H1 (cell line): ENCODE results near the gene AMOTL2. TPM values are rescaled to one million over a fixed set of nuclear protein-coding genes. Genes with fewer than 3 reads are reported as not detected.

Experiments used
- CTCF ChIA-PET: fragments of 300-600 bp; sonication (Branson Sonifier 250); formaldehyde crosslinking; loops from one replicate; lab custom pipeline; 2021; ENCODE audit not compliant: partially characterized antibody; lab: Charles Lee
- POLR2A ChIA-PET: fragments of 300-600 bp; sonication (Branson Sonifier 250); formaldehyde crosslinking; loops from one replicate; lab custom pipeline; 2021; ENCODE audit warnings: inconsistent platforms; ENCODE audit not compliant: partially characterized antibody; lab: Charles Lee
- DNase-seq, 2 experiments: peaks; one replicate each; pipeline versions ENCODE4 v3.0.0 to v3.0.0-alpha.2; 2010 to 2022; ENCODE audit warnings: low spot score in 2 of 2, low read depth in 1 of 2, mixed read lengths in 1 of 2
- FAIRE-seq: peaks from 2 replicates; lab custom pipeline; 2011; peaks lifted over from hg19 to GRCh38; lab: Jason Lieb, UNC
- H2AFZ ChIP-seq: 2 replicates; pipeline ENCODE4 v1.8.1; 2012; ENCODE audit warnings: low read length, inconsistent platforms
- H2AK5ac ChIP-seq: 2 replicates; pipeline ENCODE4 v1.6.1; 2013; ENCODE audit warnings: low read depth, low read length
- H2BK120ac ChIP-seq: replicated peaks from 2 replicates; pipeline ENCODE3; 2013; ENCODE audit warnings: low read depth, low read length, inconsistent platforms
- H2BK12ac ChIP-seq: 2 replicates; pipeline ENCODE4 v1.6.1; 2013; ENCODE audit warnings: low read depth, low read length
- H2BK15ac ChIP-seq: 2 replicates; pipeline ENCODE4 v1.6.1; 2013; ENCODE audit warnings: low read length
- H2BK20ac ChIP-seq: 2 replicates; pipeline ENCODE4 v1.6.1; 2013; ENCODE audit warnings: low read length
- H2BK5ac ChIP-seq: 2 replicates; pipeline ENCODE4 v1.6.1; 2013; ENCODE audit warnings: low read depth, low read length
- H3K14ac ChIP-seq: 2 replicates; pipeline ENCODE4 v1.6.1; 2013; ENCODE audit warnings: inconsistent platforms; ENCODE audit not compliant: insufficient read length
- H3K18ac ChIP-seq: 2 replicates; pipeline ENCODE4 v1.6.1; 2013; ENCODE audit warnings: low read length; ENCODE audit errors: extremely low read depth
- H3K23ac ChIP-seq: 2 replicates; pipeline ENCODE4 v1.6.1; 2013; ENCODE audit warnings: inconsistent platforms; ENCODE audit not compliant: insufficient read length
- H3K23me2 ChIP-seq: 2 replicates; pipeline ENCODE4 v1.6.1; 2013; ENCODE audit warnings: low read depth, low read length
- H3K27ac ChIP-seq: 2 replicates; pipeline ENCODE4 v1.6.1; 2011; ENCODE audit warnings: low read depth, low read length, inconsistent platforms
- H3K27me3 ChIP-seq, 4 experiments: replicated peaks in 1 of 4; 1 replicate in 1 of 4; 2 replicates in 3 of 4; pipeline versions ENCODE4 v1.6.1 to v1.8.1; 2011 to 2013; ENCODE audit warnings: low read length in 3 of 4, mild to moderate bottlenecking in 3 of 4, inconsistent platforms in 2 of 4, mixed read lengths in 2 of 4, moderate library complexity in 1 of 4; ENCODE audit not compliant: control insufficient read depth in 3 of 4, insufficient read depth in 3 of 4; ENCODE audit errors: extremely low read depth in 1 of 4
- H3K36me3 ChIP-seq, 4 experiments: 2 replicates each; pipeline versions ENCODE4 v1.6.1 to v1.8.1; 2011 to 2013; ENCODE audit warnings: mild to moderate bottlenecking in 4 of 4, low read length in 3 of 4, moderate library complexity in 2 of 4, control low read depth in 1 of 4, inconsistent platforms in 1 of 4; ENCODE audit not compliant: insufficient read depth in 4 of 4, control insufficient read depth in 2 of 4
- H3K4ac ChIP-seq: replicated peaks from 2 replicates; pipeline ENCODE3; 2013; ENCODE audit warnings: low read length, low read depth, mixed read lengths, inconsistent platforms; ENCODE audit not compliant: insufficient read length
- H3K4me1 ChIP-seq, 4 experiments: replicated peaks in 1 of 4; 1 replicate in 1 of 4; 2 replicates in 3 of 4; pipeline versions ENCODE4 v1.6.1 to v1.8.1; 2011 to 2013; ENCODE audit warnings: low read length in 3 of 4, inconsistent platforms in 2 of 4, mixed read lengths in 1 of 4; ENCODE audit not compliant: insufficient read depth in 4 of 4, control insufficient read depth in 3 of 4
- H3K4me2 ChIP-seq, 2 experiments: 2 replicates each; pipeline versions ENCODE4 v1.6.1 to v1.8.1; 2011 to 2013; ENCODE audit warnings: low read depth in 2 of 2, low read length in 2 of 2, control low read depth in 1 of 2, inconsistent platforms in 1 of 2, mild to moderate bottlenecking in 1 of 2; ENCODE audit not compliant: insufficient read depth in 1 of 2
- H3K4me3 ChIP-seq, 4 experiments: fragments of 200-600, 300-600 bp in 1 of 4; sonication (generic), shearing (Covaris generic), sonication (Bioruptor Twin) in 1 of 4; 2 replicates each; pipeline versions ENCODE4 v1.5.1 to v1.8.1; 2011 to 2016; ENCODE audit warnings: low read length in 4 of 4, low read depth in 3 of 4, control low read depth in 2 of 4, inconsistent platforms in 2 of 4, mild to moderate bottlenecking in 2 of 4, mixed read lengths in 1 of 4, moderate library complexity in 1 of 4; ENCODE audit not compliant: insufficient read depth in 2 of 4; ENCODE audit errors: extremely low read depth in 1 of 4
- H3K56ac ChIP-seq: replicated peaks from 2 replicates; pipeline ENCODE3; 2013; ENCODE audit warnings: low read depth, mild to moderate bottlenecking, mixed read lengths, low read length, inconsistent platforms; ENCODE audit not compliant: insufficient read length
- H3K79me1 ChIP-seq: 2 replicates; pipeline ENCODE4 v1.6.1; 2013; ENCODE audit warnings: low read depth, low read length, control low read depth
- H3K79me2 ChIP-seq, 2 experiments: 2 replicates each; pipeline versions ENCODE4 v1.6.1 to v1.8.1; 2012 to 2013; ENCODE audit warnings: low read length in 2 of 2, mild to moderate bottlenecking in 2 of 2, inconsistent platforms in 1 of 2; ENCODE audit not compliant: insufficient read depth in 2 of 2, control insufficient read depth in 1 of 2
- H3K9ac ChIP-seq, 4 experiments: replicated peaks in 1 of 4; 1 replicate in 1 of 4; 2 replicates in 3 of 4; pipeline versions ENCODE4 v1.6.1 to v1.8.1; 2011 to 2013; ENCODE audit warnings: low read depth in 3 of 4, low read length in 3 of 4, control low read depth in 2 of 4, mild to moderate bottlenecking in 2 of 4, moderate library complexity in 2 of 4, inconsistent platforms in 1 of 4; ENCODE audit errors: extremely low read depth in 1 of 4
- H3K9me3 ChIP-seq, 2 experiments: 2 replicates each; pipeline versions ENCODE4 v1.6.1 to v1.8.1; 2012 to 2013; ENCODE audit warnings: mild to moderate bottlenecking in 2 of 2, moderate library complexity in 2 of 2, control low read depth in 1 of 2, inconsistent platforms in 1 of 2, low read depth in 1 of 2, low read length in 1 of 2, mixed read lengths in 1 of 2; ENCODE audit not compliant: insufficient read depth in 2 of 2
- H4K20me1 ChIP-seq, 2 experiments: replicated peaks in 1 of 2; 2 replicates each; pipeline versions ENCODE3 to v1.8.1; 2011 to 2013; ENCODE audit warnings: inconsistent platforms in 2 of 2, low read length in 2 of 2, mild to moderate bottlenecking in 1 of 2; ENCODE audit not compliant: insufficient read depth in 2 of 2, control insufficient read depth in 1 of 2
- H4K5ac ChIP-seq: 2 replicates; pipeline ENCODE4 v1.6.1; 2013; ENCODE audit warnings: low read length, low read depth, mixed read lengths, inconsistent platforms; ENCODE audit not compliant: insufficient read length
- H4K8ac ChIP-seq: 2 replicates; pipeline ENCODE4 v1.8.0; 2013; ENCODE audit warnings: mild to moderate bottlenecking, moderate library complexity, low read length, inconsistent platforms; ENCODE audit not compliant: insufficient read depth; ENCODE audit errors: extremely low read depth
- H4K91ac ChIP-seq: replicated peaks from 2 replicates; pipeline ENCODE3; 2013; ENCODE audit warnings: low read length, mixed read lengths, inconsistent platforms; ENCODE audit not compliant: insufficient read length
- POLR2AphosphoS5 ChIP-seq: IDR thresholded peaks from 2 replicates; pipeline ENCODE4 v1.6.1; 2011; ENCODE audit warnings: low read depth, low read length
- WGBS, 2 experiments: shearing (Covaris generic) in 1 of 2; methylation state at CpG; one replicate each; pipeline versions ENCODE4 v1.1.6 to v1.1.7; 2013 to 2015; ENCODE audit warnings: low lambda C conversion rate in 2 of 2, mixed read lengths in 2 of 2, inconsistent platforms in 1 of 2, low coverage in 1 of 2, missing lambda C conversion rate in 1 of 2; ENCODE audit not compliant: insufficient replicate concordance in 2 of 2, insufficient coverage in 1 of 2, insufficient read length in 1 of 2; ENCODE audit errors: extremely low coverage in 1 of 2, missing lambda C conversion rate in 1 of 2; 5-methylcytosine and 5-hydroxymethylcytosine counted together
- polyA plus RNA-seq, 7 experiments: library from polyadenylated mRNA; depleted of rRNA in 3 of 7; stranded (reverse) in 5 of 7; unstranded in 2 of 7; fragments of >200 nt in 5 of 7; fragments of 200-250 nt in 2 of 7; gene quantifications; 1 replicate in 5 of 7; 2 replicates in 1 of 7; 4 replicates in 1 of 7; pipeline versions ENCODE4 v1.2.1 to v1.2.3, GENCODE V29; 2011 to 2013; ENCODE audit warnings: missing spikeins in 2 of 7, mixed read lengths in 2 of 7
- total RNA-seq: library from RNA; stranded (reverse); fragmentation: NEBNext Ultra II Directional; extraction: Animal tissue kit (Norgen Biotek cat#: 25700); gene quantifications from 2 replicates; pipeline ENCODE4 v1.2.1, GENCODE V29; 2021
- TF ChIP-seq, protein P1 (sequence below): IDR thresholded peaks from 2 replicates; pipeline ENCODE4 v1.6.1; 2012; ENCODE audit warnings: inconsistent platforms
- TF ChIP-seq, protein P2 (sequence below): IDR thresholded peaks from 2 replicates; pipeline ENCODE4 v1.6.1; 2011; ENCODE audit warnings: low read length, improper control_type of control experiment

AMOTL2 gene
- total and polyA plus RNA-seq, 2 of the 8 experiments (the other 6 are each of a cell fraction or from before 2014, with no cell fraction given): 19.0 to 63.7 TPM

DNA sequence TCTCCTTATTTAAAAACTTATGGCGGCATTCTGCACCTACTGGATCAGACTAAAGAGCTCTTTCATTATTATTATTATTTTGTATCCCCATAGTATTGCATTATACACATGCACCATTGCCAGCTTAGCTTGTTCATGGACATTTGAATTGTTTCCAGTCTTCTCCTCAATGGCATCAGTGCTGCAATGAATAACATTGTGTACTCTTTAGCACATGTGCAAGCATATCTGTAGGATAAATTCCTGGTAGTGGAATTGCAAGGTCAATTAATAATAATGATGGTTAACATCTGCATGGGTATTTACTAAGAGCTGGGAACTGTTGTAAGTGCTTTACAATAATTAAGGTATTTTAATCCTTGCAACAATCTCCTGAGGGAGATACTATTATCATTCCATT, 52.0 kb downstream of the AMOTL2 start:
- POLR2A ChIA-PET: interaction anchor here (1.2 to 27.3 kb wide), 4 partner anchors 8 to 41 kb away, joined by 5 to 804 read pairs (median 12); partner anchors contain the start of gene AMOTL2
- H3K79me1 ChIP-seq: no peaks in the 10 kb centered on the region
- H3K4me3 ChIP-seq: no peak overlapping the region
- 92% methylated on average over 1 of the region's 1 CpG; no CpG with 5 or more reads in 1 of the 2 experiments for WGBS, 2 experiments
- peaks cover 6 to 10% (median 8%) of the 10 kb centered on the region in 4 experiments for H3K4me1 ChIP-seq
- no peak overlapping the region for H4K5ac ChIP-seq
- no peaks in the 10 kb centered on the region for H3K79me2 ChIP-seq
- no peak overlapping the region for H2BK15ac ChIP-seq
- H3K36me3 ChIP-seq: no peaks in the 10 kb centered on the region
- H3K23ac ChIP-seq: no peak overlapping the region
- no peak overlapping the region for H2BK12ac ChIP-seq
- no peak overlapping the region for H3K14ac ChIP-seq
- no peak overlapping the region for H3K4ac ChIP-seq
- no peak overlapping the region for H3K18ac ChIP-seq
- no peaks in the 10 kb centered on the region for H3K23me2 ChIP-seq
- no peaks in the 10 kb centered on the region for H4K20me1 ChIP-seq
- no peak overlapping the region for H3K9ac ChIP-seq
- H3K27ac ChIP-seq: no peak overlapping the region
- no peak overlapping the region for H2BK120ac ChIP-seq
- H2AFZ ChIP-seq: no peak overlapping the region
- no peaks in the 10 kb centered on the region for H3K9me3 ChIP-seq
- FAIRE-seq (no peak), DNase-seq (no peak)
- H3K56ac ChIP-seq: no peak overlapping the region
- CTCF ChIA-PET: interaction anchor here (0.6 to 2.7 kb wide), 9 partner anchors 8 to 171 kb away, joined by 3 to 19 read pairs (median 3); no protein-coding TSS in a partner anchor
- no peak overlapping the region for H2BK20ac ChIP-seq
- no peak overlapping the region for H3K4me2 ChIP-seq
- no peak overlapping the region; the same call in 1 of the 2 replicates for H2AK5ac ChIP-seq
- H3K27me3 ChIP-seq: no peaks in the 10 kb centered on the region
- no peak overlapping the region for H4K8ac ChIP-seq
- no peak overlapping the region for H2BK5ac ChIP-seq
- TF ChIP-seq POLR2AphosphoS5: no peak
- TF ChIP-seq, protein P1, sequence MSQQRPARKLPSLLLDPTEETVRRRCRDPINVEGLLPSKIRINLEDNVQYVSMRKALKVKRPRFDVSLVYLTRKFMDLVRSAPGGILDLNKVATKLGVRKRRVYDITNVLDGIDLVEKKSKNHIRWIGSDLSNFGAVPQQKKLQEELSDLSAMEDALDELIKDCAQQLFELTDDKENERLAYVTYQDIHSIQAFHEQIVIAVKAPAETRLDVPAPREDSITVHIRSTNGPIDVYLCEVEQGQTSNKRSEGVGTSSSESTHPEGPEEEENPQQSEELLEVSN: no peak
- TF ChIP-seq, protein P2, sequence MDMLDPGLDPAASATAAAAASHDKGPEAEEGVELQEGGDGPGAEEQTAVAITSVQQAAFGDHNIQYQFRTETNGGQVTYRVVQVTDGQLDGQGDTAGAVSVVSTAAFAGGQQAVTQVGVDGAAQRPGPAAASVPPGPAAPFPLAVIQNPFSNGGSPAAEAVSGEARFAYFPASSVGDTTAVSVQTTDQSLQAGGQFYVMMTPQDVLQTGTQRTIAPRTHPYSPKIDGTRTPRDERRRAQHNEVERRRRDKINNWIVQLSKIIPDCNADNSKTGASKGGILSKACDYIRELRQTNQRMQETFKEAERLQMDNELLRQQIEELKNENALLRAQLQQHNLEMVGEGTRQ: no peak
- no peak overlapping the region for H4K91ac ChIP-seq
